ENCODE data around the gene GPD2. TPM values are rescaled to one million over a fixed set of nuclear protein-coding genes. Genes with fewer than 3 reads are reported as not detected.

GPD2 gene
- total RNA-seq, 1 experiment from 2014 or later: 32.2 TPM

DNA sequence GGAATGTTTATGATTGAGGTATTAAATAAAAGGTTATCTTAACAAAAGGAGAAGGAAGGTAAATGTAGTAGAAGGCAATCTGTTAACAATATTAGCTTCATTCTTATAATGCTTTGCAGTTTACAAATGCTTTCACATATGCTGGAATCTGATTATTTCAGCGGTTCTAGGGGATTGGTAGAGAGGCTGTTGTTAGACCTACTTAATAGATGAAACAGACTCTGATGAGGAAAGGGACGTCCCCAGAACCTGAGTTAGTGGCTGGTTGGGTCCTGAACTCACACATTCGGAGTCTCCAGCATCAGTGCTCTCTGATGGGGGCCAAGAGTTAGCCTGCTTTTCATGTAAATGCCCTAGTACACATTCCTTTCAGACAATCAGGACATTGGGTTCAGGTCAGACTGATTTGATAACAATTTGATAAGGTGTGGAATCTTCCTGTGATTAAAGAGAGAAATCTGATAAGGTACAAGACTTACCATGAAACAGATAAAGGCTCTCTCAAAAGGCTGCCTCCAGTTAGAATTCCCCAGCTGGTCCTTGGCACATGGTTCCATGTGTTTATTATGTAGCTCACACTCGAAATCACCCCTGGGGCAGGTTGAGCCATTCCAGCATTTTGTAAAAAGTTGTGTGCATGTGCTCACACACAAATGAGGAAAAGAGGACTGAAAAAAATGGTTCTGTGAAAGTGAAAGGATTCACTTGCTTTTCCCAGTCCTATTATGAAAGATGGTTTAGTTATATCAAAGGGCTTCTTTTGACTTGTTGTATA is 103.1 kb downstream of the GPD2 start:
- ChIA-PET CTCF (no interaction called here), POLR2A (interaction anchor here (0.6 kb wide), 1 partner anchor 43 kb away, joined by 3 read pairs; no protein-coding TSS in a partner anchor)
- Mint-ChIP-seq H3K9me3 (peaks cover 9% of the 10 kb centered on the region), H3K27me3 (ENCODE audit: low read depth) (no peaks in the 10 kb centered on the region), H3K36me3 (peaks cover 4% of the 10 kb centered on the region), H3K4me3 (no peak overlapping the region), H3K27ac (no peak overlapping the region), H3K4me1 (peaks cover 18% of the 10 kb centered on the region)
- no peak for ATAC-seq
- no peak for DNase-seq (ENCODE audit: low spot score)
- TF ChIP-seq, protein P1, sequence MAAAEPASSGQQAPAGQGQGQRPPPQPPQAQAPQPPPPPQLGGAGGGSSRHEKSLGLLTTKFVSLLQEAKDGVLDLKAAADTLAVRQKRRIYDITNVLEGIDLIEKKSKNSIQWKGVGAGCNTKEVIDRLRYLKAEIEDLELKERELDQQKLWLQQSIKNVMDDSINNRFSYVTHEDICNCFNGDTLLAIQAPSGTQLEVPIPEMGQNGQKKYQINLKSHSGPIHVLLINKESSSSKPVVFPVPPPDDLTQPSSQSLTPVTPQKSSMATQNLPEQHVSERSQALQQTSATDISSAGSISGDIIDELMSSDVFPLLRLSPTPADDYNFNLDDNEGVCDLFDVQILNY (CRISPR knock-in tag; IDR thresholded peaks at IDR 0.05): no peak
- no peak for TF ChIP-seq SOX15 (CRISPR knock-in tag; IDR thresholded peaks at IDR 0.05)
- TF ChIP-seq, protein P2, sequence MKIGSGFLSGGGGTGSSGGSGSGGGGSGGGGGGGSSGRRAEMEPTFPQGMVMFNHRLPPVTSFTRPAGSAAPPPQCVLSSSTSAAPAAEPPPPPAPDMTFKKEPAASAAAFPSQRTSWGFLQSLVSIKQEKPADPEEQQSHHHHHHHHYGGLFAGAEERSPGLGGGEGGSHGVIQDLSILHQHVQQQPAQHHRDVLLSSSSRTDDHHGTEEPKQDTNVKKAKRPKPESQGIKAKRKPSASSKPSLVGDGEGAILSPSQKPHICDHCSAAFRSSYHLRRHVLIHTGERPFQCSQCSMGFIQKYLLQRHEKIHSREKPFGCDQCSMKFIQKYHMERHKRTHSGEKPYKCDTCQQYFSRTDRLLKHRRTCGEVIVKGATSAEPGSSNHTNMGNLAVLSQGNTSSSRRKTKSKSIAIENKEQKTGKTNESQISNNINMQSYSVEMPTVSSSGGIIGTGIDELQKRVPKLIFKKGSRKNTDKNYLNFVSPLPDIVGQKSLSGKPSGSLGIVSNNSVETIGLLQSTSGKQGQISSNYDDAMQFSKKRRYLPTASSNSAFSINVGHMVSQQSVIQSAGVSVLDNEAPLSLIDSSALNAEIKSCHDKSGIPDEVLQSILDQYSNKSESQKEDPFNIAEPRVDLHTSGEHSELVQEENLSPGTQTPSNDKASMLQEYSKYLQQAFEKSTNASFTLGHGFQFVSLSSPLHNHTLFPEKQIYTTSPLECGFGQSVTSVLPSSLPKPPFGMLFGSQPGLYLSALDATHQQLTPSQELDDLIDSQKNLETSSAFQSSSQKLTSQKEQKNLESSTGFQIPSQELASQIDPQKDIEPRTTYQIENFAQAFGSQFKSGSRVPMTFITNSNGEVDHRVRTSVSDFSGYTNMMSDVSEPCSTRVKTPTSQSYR (CRISPR knock-in tag; IDR thresholded peaks at IDR 0.05): no peak
- TF ChIP-seq ZNF671 (CRISPR knock-in tag; IDR thresholded peaks at IDR 0.05): no peak
- TF ChIP-seq ZNF416 (CRISPR knock-in tag; IDR thresholded peaks at IDR 0.05): no peak
- no peak for TF ChIP-seq ZNF423 (CRISPR knock-in tag; IDR thresholded peaks at IDR 0.05)
- TF ChIP-seq MXD4 (CRISPR knock-in tag; IDR thresholded peaks at IDR 0.05; ENCODE audit: borderline replicate concordance): no peak
- TF ChIP-seq MYBL2 (CRISPR knock-in tag; IDR thresholded peaks at IDR 0.05): no peak
- TF ChIP-seq, protein P3, sequence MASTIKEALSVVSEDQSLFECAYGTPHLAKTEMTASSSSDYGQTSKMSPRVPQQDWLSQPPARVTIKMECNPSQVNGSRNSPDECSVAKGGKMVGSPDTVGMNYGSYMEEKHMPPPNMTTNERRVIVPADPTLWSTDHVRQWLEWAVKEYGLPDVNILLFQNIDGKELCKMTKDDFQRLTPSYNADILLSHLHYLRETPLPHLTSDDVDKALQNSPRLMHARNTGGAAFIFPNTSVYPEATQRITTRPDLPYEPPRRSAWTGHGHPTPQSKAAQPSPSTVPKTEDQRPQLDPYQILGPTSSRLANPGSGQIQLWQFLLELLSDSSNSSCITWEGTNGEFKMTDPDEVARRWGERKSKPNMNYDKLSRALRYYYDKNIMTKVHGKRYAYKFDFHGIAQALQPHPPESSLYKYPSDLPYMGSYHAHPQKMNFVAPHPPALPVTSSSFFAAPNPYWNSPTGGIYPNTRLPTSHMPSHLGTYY (CRISPR knock-in tag; IDR thresholded peaks at IDR 0.05): no peak
- TF ChIP-seq, protein P4, sequence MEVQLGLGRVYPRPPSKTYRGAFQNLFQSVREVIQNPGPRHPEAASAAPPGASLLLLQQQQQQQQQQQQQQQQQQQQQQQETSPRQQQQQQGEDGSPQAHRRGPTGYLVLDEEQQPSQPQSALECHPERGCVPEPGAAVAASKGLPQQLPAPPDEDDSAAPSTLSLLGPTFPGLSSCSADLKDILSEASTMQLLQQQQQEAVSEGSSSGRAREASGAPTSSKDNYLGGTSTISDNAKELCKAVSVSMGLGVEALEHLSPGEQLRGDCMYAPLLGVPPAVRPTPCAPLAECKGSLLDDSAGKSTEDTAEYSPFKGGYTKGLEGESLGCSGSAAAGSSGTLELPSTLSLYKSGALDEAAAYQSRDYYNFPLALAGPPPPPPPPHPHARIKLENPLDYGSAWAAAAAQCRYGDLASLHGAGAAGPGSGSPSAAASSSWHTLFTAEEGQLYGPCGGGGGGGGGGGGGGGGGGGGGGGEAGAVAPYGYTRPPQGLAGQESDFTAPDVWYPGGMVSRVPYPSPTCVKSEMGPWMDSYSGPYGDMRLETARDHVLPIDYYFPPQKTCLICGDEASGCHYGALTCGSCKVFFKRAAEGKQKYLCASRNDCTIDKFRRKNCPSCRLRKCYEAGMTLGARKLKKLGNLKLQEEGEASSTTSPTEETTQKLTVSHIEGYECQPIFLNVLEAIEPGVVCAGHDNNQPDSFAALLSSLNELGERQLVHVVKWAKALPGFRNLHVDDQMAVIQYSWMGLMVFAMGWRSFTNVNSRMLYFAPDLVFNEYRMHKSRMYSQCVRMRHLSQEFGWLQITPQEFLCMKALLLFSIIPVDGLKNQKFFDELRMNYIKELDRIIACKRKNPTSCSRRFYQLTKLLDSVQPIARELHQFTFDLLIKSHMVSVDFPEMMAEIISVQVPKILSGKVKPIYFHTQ (CRISPR knock-in tag; IDR thresholded peaks at IDR 0.05): no peak
- TF ChIP-seq, protein P5, sequence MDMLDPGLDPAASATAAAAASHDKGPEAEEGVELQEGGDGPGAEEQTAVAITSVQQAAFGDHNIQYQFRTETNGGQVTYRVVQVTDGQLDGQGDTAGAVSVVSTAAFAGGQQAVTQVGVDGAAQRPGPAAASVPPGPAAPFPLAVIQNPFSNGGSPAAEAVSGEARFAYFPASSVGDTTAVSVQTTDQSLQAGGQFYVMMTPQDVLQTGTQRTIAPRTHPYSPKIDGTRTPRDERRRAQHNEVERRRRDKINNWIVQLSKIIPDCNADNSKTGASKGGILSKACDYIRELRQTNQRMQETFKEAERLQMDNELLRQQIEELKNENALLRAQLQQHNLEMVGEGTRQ (CRISPR knock-in tag; IDR thresholded peaks at IDR 0.05): no peak
- TF ChIP-seq ZNF396 (CRISPR knock-in tag; IDR thresholded peaks at IDR 0.05; ENCODE audit: borderline replicate concordance): no peak
- TF ChIP-seq NR2C2 (CRISPR knock-in tag; IDR thresholded peaks at IDR 0.05): no peak
- TF ChIP-seq EMX1 (CRISPR knock-in tag; IDR thresholded peaks at IDR 0.05): no peak
- no peak for TF ChIP-seq RORB (CRISPR knock-in tag; IDR thresholded peaks at IDR 0.05)

DNA sequence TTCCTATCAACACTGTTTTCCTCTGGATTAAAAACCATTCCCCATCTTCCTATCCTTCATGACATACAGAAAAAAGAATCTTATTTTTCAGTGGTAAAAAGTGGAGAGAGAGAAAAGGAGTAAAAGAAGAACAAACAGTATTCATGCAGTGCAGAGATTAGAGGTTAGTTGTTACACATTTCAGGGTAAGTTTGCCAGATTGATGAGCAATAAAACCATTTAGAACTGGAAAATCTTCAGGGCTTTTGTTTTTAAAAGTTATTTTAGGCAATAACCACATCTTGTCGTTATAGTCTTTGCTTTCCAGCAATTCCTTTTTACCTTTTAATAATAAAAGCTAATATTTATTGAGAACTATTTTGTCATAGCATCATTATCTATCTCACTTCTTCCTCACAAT is 104.5 kb downstream of the GPD2 start:
- Mint-ChIP-seq H3K4me1 (peaks cover 13% of the 10 kb centered on the region), H3K36me3 (peaks cover 3% of the 10 kb centered on the region), H3K9me3 (peaks cover 8% of the 10 kb centered on the region), H3K27me3 (ENCODE audit: low read depth) (no peaks in the 10 kb centered on the region), H3K4me3 (no peak overlapping the region), H3K27ac (no peak overlapping the region)
- TF ChIP-seq ZNF219 (CRISPR knock-in tag; IDR thresholded peaks at IDR 0.05; ENCODE audit: borderline replicate concordance): no peak
- TF ChIP-seq, protein P6, sequence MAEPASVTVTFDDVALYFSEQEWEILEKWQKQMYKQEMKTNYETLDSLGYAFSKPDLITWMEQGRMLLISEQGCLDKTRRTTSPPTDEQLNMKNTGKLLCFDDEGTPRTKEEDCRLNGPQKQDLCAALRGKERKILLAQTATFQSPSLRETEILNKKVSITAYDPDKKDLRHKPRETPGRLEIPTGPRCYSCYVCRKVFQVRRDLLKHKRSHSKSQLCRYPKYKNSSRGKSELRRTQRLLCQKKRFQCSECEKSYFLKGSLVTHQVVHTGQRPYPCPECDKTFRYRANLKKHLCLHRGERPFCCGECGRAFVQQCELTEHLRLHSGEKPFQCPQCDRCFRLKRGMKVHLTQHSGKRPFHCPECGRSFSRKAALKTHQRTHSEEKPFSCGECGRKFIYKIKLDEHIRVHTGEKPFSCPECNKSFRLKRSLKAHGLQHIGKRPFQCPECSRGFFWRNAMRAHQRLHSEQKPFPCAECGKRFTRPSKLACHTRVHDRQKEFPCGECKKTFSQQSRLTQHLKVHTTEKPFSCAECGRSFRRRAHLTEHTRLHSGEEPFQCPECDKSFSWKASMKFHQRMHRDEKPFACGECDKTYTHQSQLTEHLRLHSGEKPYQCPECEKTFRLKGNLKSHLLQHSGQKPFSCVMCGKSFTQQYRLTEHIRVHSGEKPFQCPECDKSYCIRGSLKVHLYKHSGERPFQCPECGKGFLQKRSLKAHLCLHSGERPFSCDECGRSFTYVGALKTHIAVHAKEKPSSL (CRISPR knock-in tag; conservative IDR thresholded peaks at IDR 0.05): no peak
- no peak for TF ChIP-seq EMX1 (CRISPR knock-in tag; IDR thresholded peaks at IDR 0.05)
- TF ChIP-seq, protein P1 (CRISPR knock-in tag; IDR thresholded peaks at IDR 0.05): no peak
- TF ChIP-seq GABPB1 (CRISPR knock-in tag; IDR thresholded peaks at IDR 0.05): no peak
- TF ChIP-seq MYBL2 (CRISPR knock-in tag; IDR thresholded peaks at IDR 0.05): no peak
- TF ChIP-seq ZNF317 (CRISPR knock-in tag; IDR thresholded peaks at IDR 0.05; ENCODE audit: borderline replicate concordance, low read depth): no peak
- no peak for TF ChIP-seq PRRX2 (CRISPR knock-in tag; IDR thresholded peaks at IDR 0.05)
- ChIA-PET POLR2A (interaction anchor here (1.1 kb wide), 1 partner anchor 22 kb away, joined by 5 read pairs; no protein-coding TSS in a partner anchor), CTCF (interaction anchor here (0.6 kb wide), 1 partner anchor 306 kb away, joined by 3 read pairs; no protein-coding TSS in a partner anchor)
- DNase-seq (ENCODE audit: low spot score) (no peak), ATAC-seq (no peak)
